Stimulated activated memory B cell treated with anti-CD40 and anti-IgM and Interleukin-4, amounts not matched to agents 10 μg/mL and 1 μg/mL and 100 μg/mL, for 72 hours (primary cell): ENCODE data around the gene LRRC4C.

Experiments
- ATAC-seq: fragments of 150-1000 bp; cut with Tn5 transposase; 2 replicates; pipeline ENCODE4 v1.10.0; 2021
- H3K27ac Mint-ChIP-seq: one replicate; pipeline ENCODE4 v1.8.0; 2022; ENCODE audit warnings: mild to moderate bottlenecking, mixed read lengths
- H3K27me3 Mint-ChIP-seq: one replicate; pipeline ENCODE4 v1.8.0; 2022; ENCODE audit warnings: mixed read lengths
- H3K36me3 Mint-ChIP-seq: one replicate; pipeline ENCODE4 v1.8.0; 2022; ENCODE audit warnings: mixed read lengths
- H3K4me1 Mint-ChIP-seq: one replicate; pipeline ENCODE4 v1.8.0; 2022; ENCODE audit warnings: mixed read lengths
- H3K4me3 Mint-ChIP-seq: one replicate; pipeline ENCODE4 v1.8.0; 2022; ENCODE audit warnings: mild to moderate bottlenecking, moderate library complexity, mixed read lengths
- H3K9me3 Mint-ChIP-seq: one replicate; pipeline ENCODE4 v1.8.0; 2022; ENCODE audit warnings: mixed read lengths

The LRRC4C gene

DNA sequence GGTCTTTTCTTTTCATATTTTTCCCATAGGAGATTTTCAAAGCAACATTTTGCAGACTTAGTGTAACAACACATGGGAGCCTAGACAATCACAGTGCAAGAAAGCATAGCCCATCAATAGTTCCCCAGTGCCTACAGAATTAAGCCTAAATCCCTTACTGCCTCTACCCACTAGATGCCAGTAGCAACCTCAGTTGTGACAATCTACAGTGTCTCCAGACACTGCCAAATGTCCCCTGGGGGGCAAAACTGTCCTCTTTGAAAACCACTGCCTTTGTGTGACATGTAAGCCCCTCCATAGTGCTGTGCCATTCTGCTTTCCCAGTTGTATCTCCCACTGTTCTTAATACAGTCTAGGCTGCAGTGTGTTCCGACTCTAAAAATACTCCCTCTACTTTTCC is 1329.0 kb downstream of the LRRC4C start:
- Mint-ChIP-seq H3K27me3 (no peaks in the 10 kb centered on the region), H3K9me3 (peaks cover 5% of the 10 kb centered on the region), H3K4me3 (no peak overlapping the region), H3K4me1 (no peaks in the 10 kb centered on the region), H3K36me3 (no peaks in the 10 kb centered on the region), H3K27ac (no peak overlapping the region)
- no peak for ATAC-seq

DNA sequence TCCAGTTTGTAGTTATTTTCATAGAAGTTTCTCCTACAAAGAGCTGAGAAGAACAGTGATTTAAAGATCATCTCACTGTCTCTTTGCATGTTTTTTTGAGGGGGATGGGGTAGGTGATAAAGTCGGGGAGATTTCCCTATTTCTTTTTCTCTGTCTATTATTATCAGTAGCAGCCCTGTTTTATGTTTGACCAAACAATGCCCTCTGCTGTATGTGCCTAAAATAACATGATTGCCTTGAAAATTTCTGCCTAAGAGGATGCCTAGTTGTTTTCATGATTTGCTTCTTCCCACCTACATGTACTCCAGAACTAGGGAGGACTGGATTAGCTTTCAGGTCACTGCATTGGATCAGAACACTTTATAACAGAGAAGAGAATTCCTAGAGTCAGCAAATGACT is 1330.2 kb downstream of the LRRC4C start:
- no peaks in the 10 kb centered on the region for H3K4me1 Mint-ChIP-seq
- no peaks in the 10 kb centered on the region for H3K27me3 Mint-ChIP-seq
- H3K36me3 Mint-ChIP-seq: no peaks in the 10 kb centered on the region
- H3K4me3 Mint-ChIP-seq: no peak overlapping the region
- H3K9me3 Mint-ChIP-seq: peaks cover 8% of the 10 kb centered on the region
- no peak for ATAC-seq
- no peak overlapping the region for H3K27ac Mint-ChIP-seq

DNA sequence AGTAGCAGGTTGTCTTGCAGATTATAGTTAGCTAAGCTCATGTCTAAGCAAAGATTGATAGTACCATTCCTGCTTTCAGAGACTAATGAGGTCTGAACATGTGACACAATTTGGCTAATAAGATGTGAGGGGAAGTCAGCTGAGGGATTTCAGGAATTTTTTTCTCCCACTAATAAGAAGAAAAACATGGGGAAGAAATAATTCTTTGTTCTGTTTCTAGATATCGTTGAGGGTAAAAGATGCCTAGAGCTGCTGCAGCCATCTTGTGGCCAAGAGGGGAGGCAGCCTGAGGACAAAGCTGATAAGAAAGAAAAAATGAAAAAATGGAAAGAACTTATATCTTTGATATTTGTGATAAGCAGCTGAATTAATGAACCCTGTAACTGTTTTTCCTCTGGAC is 1334.4 kb downstream of the LRRC4C start:
- no peaks in the 10 kb centered on the region for H3K27me3 Mint-ChIP-seq
- peaks cover 11% of the 10 kb centered on the region for H3K9me3 Mint-ChIP-seq
- no peaks in the 10 kb centered on the region for H3K36me3 Mint-ChIP-seq
- ATAC-seq: no peak
- no peak overlapping the region for H3K4me3 Mint-ChIP-seq
- no peak overlapping the region for H3K27ac Mint-ChIP-seq
- no peaks in the 10 kb centered on the region for H3K4me1 Mint-ChIP-seq

DNA sequence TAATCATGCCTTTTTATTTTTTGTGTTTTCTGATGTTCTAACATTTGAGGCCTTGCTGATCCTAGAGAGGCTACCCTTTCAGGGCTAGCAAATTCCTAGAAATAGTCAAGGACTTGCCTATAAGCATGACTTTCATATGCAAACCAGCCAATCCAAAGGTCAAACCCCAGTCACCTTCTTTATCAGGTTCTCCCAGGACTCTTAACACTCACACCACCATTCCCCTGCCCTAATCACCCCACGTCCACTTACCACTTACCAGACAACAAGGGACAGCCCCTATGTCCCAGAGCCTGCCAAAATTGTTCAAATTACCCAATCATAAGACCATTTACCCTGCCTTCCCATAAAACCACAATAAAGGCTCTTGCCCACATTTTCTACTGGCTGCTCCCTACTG is 1339.8 kb downstream of the LRRC4C start:
- H3K4me1 Mint-ChIP-seq: no peaks in the 10 kb centered on the region
- H3K27ac Mint-ChIP-seq: no peak overlapping the region
- H3K9me3 Mint-ChIP-seq: peaks cover 11% of the 10 kb centered on the region
- no peak for ATAC-seq
- no peaks in the 10 kb centered on the region for H3K27me3 Mint-ChIP-seq
- no peaks in the 10 kb centered on the region for H3K36me3 Mint-ChIP-seq
- no peak overlapping the region for H3K4me3 Mint-ChIP-seq

DNA sequence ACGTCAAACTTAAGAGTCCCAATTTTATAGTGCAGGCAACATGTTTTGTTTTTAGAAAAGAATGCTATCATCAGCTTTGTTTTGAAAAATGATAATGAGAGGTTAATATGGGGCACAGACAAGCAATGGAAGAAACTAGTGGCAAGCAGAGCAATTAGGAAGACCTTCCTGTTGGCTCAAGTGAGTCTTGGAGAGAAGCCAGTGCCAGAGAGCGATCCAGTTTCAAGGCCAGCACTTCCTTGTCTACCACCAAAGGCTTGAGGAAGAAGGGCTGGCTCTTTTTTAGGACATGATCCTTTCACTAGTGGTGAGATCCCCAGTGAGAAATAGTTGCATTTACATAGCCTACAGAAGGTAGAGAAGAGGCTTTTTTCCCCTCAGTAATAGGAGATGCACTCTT is 1340.7 kb downstream of the LRRC4C start:
- H3K36me3 Mint-ChIP-seq: no peaks in the 10 kb centered on the region
- no peaks in the 10 kb centered on the region for H3K27me3 Mint-ChIP-seq
- H3K4me1 Mint-ChIP-seq: no peaks in the 10 kb centered on the region
- H3K4me3 Mint-ChIP-seq: no peak overlapping the region
- H3K27ac Mint-ChIP-seq: no peak overlapping the region
- peaks cover 6% of the 10 kb centered on the region for H3K9me3 Mint-ChIP-seq
- no peak for ATAC-seq

DNA sequence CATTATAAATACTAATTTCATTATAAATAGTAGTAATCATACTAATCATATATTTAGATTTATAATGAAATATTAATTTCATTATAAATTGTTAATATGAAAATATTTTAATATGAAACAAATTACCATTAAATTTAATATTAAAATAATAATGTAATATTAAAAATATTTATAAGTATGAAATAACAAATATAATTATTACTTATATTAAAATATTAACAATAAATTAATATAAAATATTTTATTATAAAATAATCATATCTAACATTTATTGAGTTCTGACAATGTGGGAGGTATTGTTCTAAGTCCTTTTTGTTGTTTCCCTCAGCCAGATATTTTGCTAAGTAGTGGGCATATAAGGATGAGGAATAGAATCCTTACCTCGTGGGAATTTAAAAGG is 1341.4 kb downstream of the LRRC4C start:
- Mint-ChIP-seq H3K9me3 (peaks cover 3% of the 10 kb centered on the region), H3K4me1 (no peaks in the 10 kb centered on the region), H3K4me3 (no peak overlapping the region), H3K27me3 (no peaks in the 10 kb centered on the region), H3K27ac (no peak overlapping the region), H3K36me3 (no peaks in the 10 kb centered on the region)
- no peak for ATAC-seq

DNA sequence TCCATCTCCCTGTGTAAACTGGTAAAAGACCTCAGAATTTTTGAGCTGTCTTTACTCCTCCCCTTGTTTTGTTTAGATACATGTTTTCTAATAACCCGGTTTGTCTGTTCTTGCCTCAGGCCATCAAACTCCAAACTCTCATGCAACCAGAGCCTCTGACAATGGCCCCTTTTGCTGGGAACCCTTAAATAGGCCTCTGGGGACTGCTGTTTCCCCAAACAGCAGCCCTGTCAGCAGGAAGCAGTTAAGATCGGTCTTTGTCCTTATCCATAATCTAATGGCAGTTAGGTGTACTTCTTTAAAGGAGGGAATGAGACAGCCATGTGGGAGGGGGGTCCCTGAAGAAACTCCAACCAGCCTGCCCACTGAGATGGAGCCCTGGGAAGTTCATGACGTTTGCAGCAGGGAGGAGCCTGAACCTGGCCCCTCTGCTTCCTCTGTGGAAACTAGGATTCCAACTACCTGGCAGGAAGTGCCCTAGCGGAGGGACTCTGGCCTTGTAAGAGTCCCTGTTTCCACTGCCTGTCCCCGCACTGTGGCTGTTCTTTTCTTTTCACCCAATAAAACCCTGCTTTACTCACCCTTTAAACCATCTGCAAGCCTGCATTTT is 1354.4 kb downstream of the LRRC4C start:
- H3K27me3 Mint-ChIP-seq: no peaks in the 10 kb centered on the region
- H3K4me1 Mint-ChIP-seq: no peaks in the 10 kb centered on the region
- H3K4me3 Mint-ChIP-seq: no peak overlapping the region
- H3K27ac Mint-ChIP-seq: no peak overlapping the region
- no peak for ATAC-seq
- H3K36me3 Mint-ChIP-seq: no peaks in the 10 kb centered on the region
- H3K9me3 Mint-ChIP-seq: peaks cover 8% of the 10 kb centered on the region

DNA sequence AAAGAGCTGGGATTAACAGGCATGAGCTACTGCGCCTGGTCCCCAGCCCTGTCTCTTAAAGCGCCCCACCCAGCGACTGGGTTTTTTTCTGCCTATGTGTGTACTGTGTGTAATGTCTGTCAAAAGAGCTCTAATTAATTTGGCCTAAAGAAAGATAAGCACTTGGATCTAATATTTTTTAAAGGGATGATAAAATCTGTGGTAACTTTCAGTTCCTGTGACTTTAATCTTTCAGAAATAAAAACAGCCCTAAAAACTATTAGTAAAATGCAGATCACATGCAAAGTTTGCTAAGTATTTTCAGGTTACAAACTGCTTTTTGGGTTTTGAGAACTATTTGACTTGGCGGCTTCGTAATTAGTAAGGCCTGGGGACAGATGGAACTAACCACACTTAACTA is 1358.7 kb downstream of the LRRC4C start:
- H3K27me3 Mint-ChIP-seq: no peaks in the 10 kb centered on the region
- H3K9me3 Mint-ChIP-seq: peaks cover 3% of the 10 kb centered on the region
- no peak overlapping the region for H3K4me3 Mint-ChIP-seq
- H3K36me3 Mint-ChIP-seq: no peaks in the 10 kb centered on the region
- no peaks in the 10 kb centered on the region for H3K4me1 Mint-ChIP-seq
- no peak for ATAC-seq
- no peak overlapping the region for H3K27ac Mint-ChIP-seq

DNA sequence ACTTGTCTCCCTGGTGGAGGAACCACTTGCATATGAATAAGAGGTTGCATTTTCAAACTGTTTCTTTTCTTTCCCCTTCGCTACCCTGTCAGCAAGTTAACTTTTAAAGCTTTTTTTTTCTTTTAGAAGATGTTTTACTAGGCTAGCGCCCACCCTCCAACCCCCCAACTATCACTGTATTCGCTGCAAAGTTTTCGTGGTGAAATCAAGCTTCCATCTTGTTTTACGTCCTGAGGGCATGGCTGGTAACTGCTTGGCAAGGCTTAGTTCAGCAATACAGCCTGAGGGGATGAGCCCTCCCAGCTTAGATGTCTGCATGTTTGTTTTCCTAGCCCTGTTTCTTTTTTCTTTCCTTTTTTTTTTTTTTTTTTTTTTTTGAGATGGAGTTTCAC is 1359.3 kb downstream of the LRRC4C start:
- no peaks in the 10 kb centered on the region for H3K27me3 Mint-ChIP-seq
- no peaks in the 10 kb centered on the region for H3K9me3 Mint-ChIP-seq
- ATAC-seq: no peak
- H3K4me3 Mint-ChIP-seq: no peak overlapping the region
- no peaks in the 10 kb centered on the region for H3K4me1 Mint-ChIP-seq
- H3K36me3 Mint-ChIP-seq: no peaks in the 10 kb centered on the region
- H3K27ac Mint-ChIP-seq: no peak overlapping the region

DNA sequence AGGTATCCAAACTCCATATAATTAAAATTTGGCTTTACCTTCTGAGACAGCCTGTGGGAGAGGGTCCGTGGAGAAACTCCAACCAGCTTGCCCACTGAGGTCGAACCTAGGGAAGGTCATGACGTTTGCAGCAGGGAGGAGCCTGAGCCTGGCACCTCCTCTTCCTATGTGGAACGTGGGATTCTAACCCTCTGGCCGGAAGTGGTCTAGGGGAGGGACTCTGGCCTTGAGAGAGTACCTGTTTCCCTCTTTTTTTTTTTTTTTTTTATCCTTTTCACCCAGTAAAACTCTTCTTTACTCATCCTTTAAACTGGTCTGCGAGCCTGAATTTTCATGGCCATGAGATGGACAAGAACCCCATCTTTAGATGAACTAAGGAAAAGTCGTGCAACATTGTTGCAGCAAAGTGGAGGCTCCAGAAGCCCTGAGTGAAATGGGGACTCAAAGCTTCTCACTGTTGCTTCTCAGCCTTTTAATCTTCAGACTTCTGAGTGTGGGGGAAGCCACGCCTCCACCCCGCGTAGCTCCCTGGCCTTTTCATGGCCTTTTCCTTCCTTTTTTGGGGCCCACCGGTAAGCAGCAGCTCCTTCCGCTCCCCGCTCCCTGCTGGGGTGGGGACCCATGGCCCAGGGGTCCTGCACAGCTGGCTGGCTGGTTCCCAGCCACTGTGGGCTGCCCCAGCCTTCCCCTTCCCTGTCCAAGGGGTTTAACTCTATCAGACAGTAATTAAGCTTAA is 1359.9 kb downstream of the LRRC4C start:
- Mint-ChIP-seq H3K27ac (no peak overlapping the region), H3K27me3 (no peaks in the 10 kb centered on the region), H3K9me3 (no peaks in the 10 kb centered on the region), H3K4me1 (no peaks in the 10 kb centered on the region), H3K4me3 (no peak overlapping the region), H3K36me3 (no peaks in the 10 kb centered on the region)
- no peak for ATAC-seq

DNA sequence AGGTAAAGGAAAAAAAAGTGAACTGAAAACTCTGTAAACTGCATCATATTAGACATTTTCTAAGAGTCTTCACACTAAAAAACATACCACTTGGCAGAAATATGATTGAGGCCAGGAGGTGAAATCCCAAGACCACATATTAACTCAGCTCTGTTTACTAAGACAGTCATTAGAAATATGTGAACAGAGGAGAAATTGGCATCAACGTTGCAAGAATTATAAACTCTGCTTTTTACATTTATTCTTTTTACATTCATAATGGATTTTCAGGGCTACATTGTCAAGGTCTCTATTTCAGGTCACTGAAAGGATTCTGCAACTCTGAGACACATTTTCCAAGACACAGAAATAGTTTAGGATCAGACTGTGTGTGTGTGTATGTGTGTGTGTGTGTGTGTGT is 1364.0 kb downstream of the LRRC4C start:
- no peaks in the 10 kb centered on the region for H3K4me1 Mint-ChIP-seq
- no peak overlapping the region for H3K4me3 Mint-ChIP-seq
- no peaks in the 10 kb centered on the region for H3K27me3 Mint-ChIP-seq
- no peaks in the 10 kb centered on the region for H3K36me3 Mint-ChIP-seq
- ATAC-seq: no peak
- H3K27ac Mint-ChIP-seq: no peak overlapping the region
- H3K9me3 Mint-ChIP-seq: no peaks in the 10 kb centered on the region

DNA sequence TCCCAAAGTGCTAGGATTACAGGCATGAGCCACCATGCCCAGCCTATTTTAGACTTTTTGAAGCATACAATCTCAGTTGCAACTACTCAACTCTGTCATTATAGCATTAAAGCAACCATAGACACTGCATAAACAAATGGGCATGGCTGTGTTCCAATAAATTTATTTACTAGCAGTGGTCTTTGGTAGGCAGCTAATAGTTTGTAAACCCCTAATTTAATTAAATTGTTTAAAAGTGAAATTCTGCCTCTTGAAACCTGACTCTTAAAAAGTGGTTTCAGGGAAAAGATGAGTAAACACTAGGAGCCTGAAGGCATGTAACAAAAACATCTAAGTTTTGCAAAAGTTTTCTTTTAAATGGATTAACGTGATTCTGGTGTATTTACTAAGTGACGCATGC is 1364.5 kb downstream of the LRRC4C start:
- Mint-ChIP-seq H3K27me3 (no peaks in the 10 kb centered on the region), H3K27ac (no peak overlapping the region), H3K36me3 (no peaks in the 10 kb centered on the region), H3K4me1 (no peaks in the 10 kb centered on the region), H3K4me3 (no peak overlapping the region), H3K9me3 (no peaks in the 10 kb centered on the region)
- no peak for ATAC-seq

DNA sequence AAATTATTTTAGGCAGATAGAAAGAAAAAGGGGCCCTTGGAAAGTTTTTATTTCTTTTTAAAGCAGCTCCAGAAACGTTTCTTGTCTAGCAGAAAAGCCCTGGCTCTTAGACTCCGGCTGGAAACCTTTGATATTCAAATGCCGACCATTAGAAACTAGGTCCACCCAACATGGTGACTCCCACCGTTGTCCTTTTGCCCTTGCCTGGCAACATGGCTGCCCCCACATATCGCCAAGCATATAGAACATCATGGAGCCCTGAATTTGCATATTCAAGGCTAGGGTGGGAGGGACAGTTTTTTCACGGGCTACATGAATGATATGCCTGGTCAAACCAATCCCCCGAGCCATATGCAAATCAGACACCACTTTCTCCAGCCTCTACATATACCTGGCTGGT is 1379.0 kb downstream of the LRRC4C start:
- Mint-ChIP-seq H3K36me3 (no peaks in the 10 kb centered on the region), H3K27me3 (no peaks in the 10 kb centered on the region), H3K4me1 (no peaks in the 10 kb centered on the region), H3K4me3 (no peak overlapping the region), H3K27ac (no peak overlapping the region), H3K9me3 (peaks cover 14% of the 10 kb centered on the region)
- ATAC-seq: no peak
